GM19239 (cell line): ENCODE results near the gene PTEN.

Experiments used
- DNase-seq: peaks from one replicate; pipeline ENCODE4 v3.0.0; 2011; ENCODE audit warnings: low spot score; ENCODE audit not compliant: insufficient read length
- FAIRE-seq: peaks from 2 replicates; lab custom pipeline; 2011; peaks lifted over from hg19 to GRCh38; lab: Jason Lieb, UNC

Gene PTEN

GRCh38 chr10:87913156-87913921, 49.9 kb downstream of the PTEN start:
- FAIRE-seq (peak; percentile 78), DNase-seq (no peak)

- DNase-seq: no peak
- FAIRE-seq: no peak
These were observed 52.0 kb downstream of the PTEN start for GRCh38 chr10:87915406-87915805.

- no peak for DNase-seq
- FAIRE-seq: peak; percentile 53
These were observed 52.6 kb downstream of the PTEN start for GRCh38 chr10:87915989-87916388.

- DNase-seq (no peak), FAIRE-seq (no peak)
These were observed 53.1 kb downstream of the PTEN start for GRCh38 chr10:87916515-87916914.

- DNase-seq: no peak
- FAIRE-seq: no peak
These were observed 54.9 kb downstream of the PTEN start for GRCh38 chr10:87918254-87918859.

- FAIRE-seq (no peak), DNase-seq (no peak)
These were observed 57.1 kb downstream of the PTEN start for GRCh38 chr10:87920538-87920937.

GRCh38 chr10:87921931-87922688, 58.7 kb downstream of the PTEN start:
- DNase-seq: no peak
- FAIRE-seq: no peak

- no peak for FAIRE-seq
- DNase-seq: no peak
These were observed 59.8 kb downstream of the PTEN start for GRCh38 chr10:87923233-87923632.

GRCh38 chr10:87925570-87925969, 62.1 kb downstream of the PTEN start:
- peak; percentile 21 for FAIRE-seq
- DNase-seq: no peak

- DNase-seq: no peak
- no peak for FAIRE-seq
These were observed 63.7 kb downstream of the PTEN start for GRCh38 chr10:87927091-87927490.

- DNase-seq (no peak), FAIRE-seq (peak; percentile 86)
These were observed 65.6 kb downstream of the PTEN start for GRCh38 chr10:87928996-87929395.

- FAIRE-seq: peak; percentile 86
These were observed 66.7 kb downstream of the PTEN start for GRCh38 chr10:87930141-87930540.

GRCh38 chr10:87930934-87931835, 67.8 kb downstream of the PTEN start:
- DNase-seq: no peak
- FAIRE-seq: peak; percentile 93

More at GRCh38 chr10:87930141-87930540, 66.7 kb downstream of the PTEN start:
- DNase-seq: no peak

GRCh38 chr10:87931836-87932230, 68.4 kb downstream of the PTEN start:
- FAIRE-seq (no peak), DNase-seq (no peak)

- FAIRE-seq (peak; percentile 54), DNase-seq (no peak)
These were observed 72.1 kb downstream of the PTEN start for GRCh38 chr10:87935290-87936141.

- DNase-seq (no peak), FAIRE-seq (no peak)
These were observed 76.8 kb downstream of the PTEN start for GRCh38 chr10:87940210-87940609.

- DNase-seq (no peak), FAIRE-seq (no peak)
These were observed 79.6 kb downstream of the PTEN start for GRCh38 chr10:87942884-87943527.

GRCh38 chr10:87945984-87946383, 82.6 kb downstream of the PTEN start:
- no peak for FAIRE-seq
- DNase-seq: no peak

- no peak for DNase-seq
- no peak for FAIRE-seq
These were observed 89.2 kb downstream of the PTEN start for GRCh38 chr10:87952612-87953011.
